ENCODE measurements around the gene SRRM1.
"Not testable (repeated sequence)": the region's sequence is repeated elsewhere in the genome, so short reads cannot be mapped to it uniquely, and the experiment has no call there.

The SRRM1 gene

GRCh38 chr1:24717887-24718650 is 75.0 kb downstream of the SRRM1 start:
- DNase-seq (ENCODE audit: low read depth) = no peak

GRCh38 chr1:24720152-24720551 is 77.0 kb downstream of the SRRM1 start:
- DNase-seq (ENCODE audit: low read depth) = no peak

- no peak for DNase-seq (ENCODE audit: low read depth)
Measured at GRCh38 chr1:24721533-24721932, 78.4 kb downstream of the SRRM1 start.

GRCh38 chr1:24722073-24723035 is 79.3 kb downstream of the SRRM1 start:
- not testable (repeated sequence) for DNase-seq (ENCODE audit: low read depth)

All from stimulated activated CD8-positive, alpha-beta memory T cell treated with anti-CD3 and anti-CD28 coated beads, Interleukin-15, amount 100 ng/mL, for 1 hour (primary cell).